Upper lobe of right lung (tissue), 1 donor: ENCODE data around the gene ASPSCR1. TPM values are rescaled to one million over a fixed set of nuclear protein-coding genes. Genes with fewer than 3 reads are reported as not detected.

Source experiments
- ATAC-seq: fragments of 200-7000 bp; cut with Tn5 transposase; one replicate; pipeline ENCODE4 v1.9.1; 2020; ENCODE audit warnings: mild to moderate bottlenecking, moderate library complexity
- DNase-seq: peaks from one replicate; pipeline ENCODE4 v3.0.0-alpha.2; 2020
- H3K27ac ChIP-seq: fragments of 200-600 bp; one replicate; pipeline ENCODE4 v1.8.0; 2022
- H3K27me3 ChIP-seq: fragments of 200-600 bp; one replicate; pipeline ENCODE4 v1.8.0; 2022; ENCODE audit warnings: mild to moderate bottlenecking
- H3K36me3 ChIP-seq: fragments of 200-600 bp; one replicate; pipeline ENCODE4 v1.8.0; 2022
- H3K4me1 ChIP-seq: fragments of 200-600 bp; one replicate; pipeline ENCODE4 v1.8.0; 2022
- H3K4me3 ChIP-seq: fragments of 200-600 bp; one replicate; pipeline ENCODE4 v1.8.0; 2022; ENCODE audit warnings: mild to moderate bottlenecking
- H3K9me3 ChIP-seq: fragments of 200-600 bp; one replicate; pipeline ENCODE4 v1.8.0; 2022
- intact Hi-C: fragments of 100-400 bp; cut with DNase I; formaldehyde crosslinking; loops from one replicate; pipeline ENCODE4 v1.11.0; 2022
- total RNA-seq: library from RNA; stranded (reverse); fragmentation: NEBNext Ultra II Directional; extraction: Animal tissue kit (Norgen Biotek cat#: 25700); gene quantifications from one replicate; pipeline ENCODE4 v1.2.1, GENCODE V29; 2021
- TF ChIP-seq, protein P1 (sequence below): fragments of 200-600 bp; IDR thresholded peaks from one replicate; pipeline ENCODE4 v1.8.0; 2022; ENCODE audit warnings: antibody characterized with exemption
- donor health status: DM: no; HTN: yes; CAD: no; lungs with severe emphysema.

The ASPSCR1 gene
- total RNA-seq, 1 donor from 2014 or later: 50.3 TPM

DNA sequence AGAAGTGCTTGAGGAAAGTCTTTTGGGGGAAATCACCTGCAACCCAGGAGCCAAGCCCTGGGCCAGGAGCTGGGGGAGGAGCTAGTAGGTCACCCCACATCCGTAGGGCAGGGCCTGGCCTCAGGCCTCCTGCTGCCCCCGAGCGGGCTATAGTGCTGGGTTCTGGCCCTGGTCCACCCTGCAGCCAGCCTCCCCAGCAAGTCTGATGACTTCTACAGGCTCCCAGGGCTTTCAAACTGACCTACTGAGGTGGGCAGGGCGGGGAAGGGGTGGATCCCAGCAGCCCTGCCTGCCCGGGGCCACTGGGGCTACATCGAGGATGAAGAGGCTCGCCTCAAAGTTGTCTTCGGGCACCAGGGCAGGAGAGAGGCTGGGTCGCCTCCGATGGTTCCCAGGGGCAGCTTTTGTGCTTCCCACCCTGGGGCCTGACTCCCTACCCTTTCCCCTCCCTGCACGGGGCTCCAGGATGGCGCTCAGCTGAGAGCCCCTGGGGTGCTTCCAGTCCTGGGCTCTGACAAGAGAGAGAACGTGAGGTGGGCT, 40.3 kb downstream of the ASPSCR1 start:
- peak; percentile 16 for ATAC-seq
- Histone ChIP-seq H3K27ac (no peak overlapping the region), H3K27me3 (no peaks in the 10 kb centered on the region), H3K36me3 (no peaks in the 10 kb centered on the region), H3K9me3 (no peaks in the 10 kb centered on the region), H3K4me1 (peaks cover 10% of the 10 kb centered on the region), H3K4me3 (no peak overlapping the region)
- intact Hi-C loops: no loop called here
- no peak for DNase-seq
- TF ChIP-seq, protein P1, sequence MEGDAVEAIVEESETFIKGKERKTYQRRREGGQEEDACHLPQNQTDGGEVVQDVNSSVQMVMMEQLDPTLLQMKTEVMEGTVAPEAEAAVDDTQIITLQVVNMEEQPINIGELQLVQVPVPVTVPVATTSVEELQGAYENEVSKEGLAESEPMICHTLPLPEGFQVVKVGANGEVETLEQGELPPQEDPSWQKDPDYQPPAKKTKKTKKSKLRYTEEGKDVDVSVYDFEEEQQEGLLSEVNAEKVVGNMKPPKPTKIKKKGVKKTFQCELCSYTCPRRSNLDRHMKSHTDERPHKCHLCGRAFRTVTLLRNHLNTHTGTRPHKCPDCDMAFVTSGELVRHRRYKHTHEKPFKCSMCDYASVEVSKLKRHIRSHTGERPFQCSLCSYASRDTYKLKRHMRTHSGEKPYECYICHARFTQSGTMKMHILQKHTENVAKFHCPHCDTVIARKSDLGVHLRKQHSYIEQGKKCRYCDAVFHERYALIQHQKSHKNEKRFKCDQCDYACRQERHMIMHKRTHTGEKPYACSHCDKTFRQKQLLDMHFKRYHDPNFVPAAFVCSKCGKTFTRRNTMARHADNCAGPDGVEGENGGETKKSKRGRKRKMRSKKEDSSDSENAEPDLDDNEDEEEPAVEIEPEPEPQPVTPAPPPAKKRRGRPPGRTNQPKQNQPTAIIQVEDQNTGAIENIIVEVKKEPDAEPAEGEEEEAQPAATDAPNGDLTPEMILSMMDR: no peak

DNA sequence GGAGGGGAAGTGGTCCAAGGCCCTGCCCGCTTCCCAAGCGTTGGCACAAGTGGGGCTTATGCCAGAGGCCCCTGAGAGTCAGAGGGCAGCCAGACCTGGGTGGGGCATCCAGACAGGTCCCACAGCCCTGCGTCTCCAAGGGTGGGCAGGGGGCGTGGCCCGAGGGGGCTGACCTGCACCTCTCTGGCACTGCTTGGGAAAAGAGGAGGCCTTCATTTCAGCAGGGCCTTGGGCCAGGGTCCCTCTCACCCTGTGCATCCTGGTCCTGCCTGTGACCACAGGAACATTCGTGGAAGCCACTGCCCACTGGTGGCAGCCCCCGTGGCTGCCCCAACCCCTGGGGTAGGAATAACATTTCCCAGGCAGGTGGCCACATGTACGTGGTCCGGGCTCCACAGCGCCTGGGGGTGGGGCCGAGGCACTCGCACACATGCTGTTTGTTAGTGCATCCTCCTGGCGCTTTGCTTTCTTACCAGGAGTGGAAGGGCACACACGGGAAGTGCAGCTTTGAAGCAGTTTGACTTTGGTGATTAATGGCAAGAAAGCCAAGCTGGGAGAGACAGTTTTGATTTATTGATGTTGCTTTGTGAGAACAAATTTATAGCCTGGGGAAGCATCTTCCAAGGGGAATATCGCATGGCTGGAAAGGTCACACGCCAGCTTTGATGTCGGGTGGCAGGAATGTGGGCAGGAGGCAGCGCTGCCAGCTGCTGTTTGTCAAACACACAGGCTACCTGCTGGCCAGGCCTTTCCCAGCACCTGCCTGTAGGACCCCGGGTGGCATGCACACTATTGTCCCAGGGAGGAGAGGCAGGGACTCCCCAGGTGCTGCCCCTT, 40.9 kb downstream of the ASPSCR1 start:
- no peak for DNase-seq
- intact Hi-C loops: no loop called here
- Histone ChIP-seq H3K36me3 (no peaks in the 10 kb centered on the region), H3K27ac (no peak overlapping the region), H3K27me3 (no peaks in the 10 kb centered on the region), H3K4me1 (peaks cover 10% of the 10 kb centered on the region), H3K9me3 (no peaks in the 10 kb centered on the region), H3K4me3 (no peak overlapping the region)
- no peak for ATAC-seq
- TF ChIP-seq, protein P1: no peak

DNA sequence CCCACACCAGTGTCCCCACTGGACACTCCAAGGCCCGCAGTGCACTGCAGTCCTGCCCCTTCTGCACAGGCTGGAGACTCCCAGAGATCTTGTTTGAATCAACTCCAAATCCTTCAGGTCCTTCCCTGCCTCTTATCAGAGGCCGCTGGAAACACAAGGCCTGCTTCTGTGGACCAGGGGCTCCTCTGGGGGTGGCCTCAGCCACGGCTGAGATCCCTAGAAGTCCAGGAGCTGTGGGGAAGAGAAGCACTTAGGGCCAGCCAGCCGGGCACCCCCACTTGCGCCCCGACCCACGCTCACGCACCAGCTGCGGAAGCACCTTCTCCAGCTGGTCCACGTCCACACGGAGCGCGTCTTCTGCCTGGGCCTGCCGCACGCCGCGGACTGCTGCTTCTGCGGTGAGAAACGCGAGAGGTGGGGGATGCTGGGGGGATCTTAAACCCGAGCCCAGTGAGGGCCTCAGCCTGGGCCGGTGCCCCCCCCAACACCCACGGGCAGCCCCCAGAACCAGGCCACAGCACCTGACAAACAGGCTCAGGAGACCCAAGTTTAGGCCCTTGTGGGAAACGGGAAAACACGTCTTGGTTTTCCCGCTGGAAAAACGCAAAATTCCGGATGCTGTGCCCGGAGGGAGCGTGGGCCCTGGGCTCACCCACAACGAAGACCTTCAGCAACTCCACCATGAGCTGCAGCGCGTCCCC, 41.7 kb downstream of the ASPSCR1 start:
- no peak overlapping the region for H3K27ac ChIP-seq
- H3K27me3 ChIP-seq: no peaks in the 10 kb centered on the region
- TF ChIP-seq, protein P1: no peak
- ATAC-seq (no peak), DNase-seq (no peak)
- peaks cover 16% of the 10 kb centered on the region for H3K4me1 ChIP-seq
- no peak overlapping the region for H3K4me3 ChIP-seq
- H3K9me3 ChIP-seq: no peaks in the 10 kb centered on the region
- intact Hi-C loops: no loop called here
- no peaks in the 10 kb centered on the region for H3K36me3 ChIP-seq

DNA sequence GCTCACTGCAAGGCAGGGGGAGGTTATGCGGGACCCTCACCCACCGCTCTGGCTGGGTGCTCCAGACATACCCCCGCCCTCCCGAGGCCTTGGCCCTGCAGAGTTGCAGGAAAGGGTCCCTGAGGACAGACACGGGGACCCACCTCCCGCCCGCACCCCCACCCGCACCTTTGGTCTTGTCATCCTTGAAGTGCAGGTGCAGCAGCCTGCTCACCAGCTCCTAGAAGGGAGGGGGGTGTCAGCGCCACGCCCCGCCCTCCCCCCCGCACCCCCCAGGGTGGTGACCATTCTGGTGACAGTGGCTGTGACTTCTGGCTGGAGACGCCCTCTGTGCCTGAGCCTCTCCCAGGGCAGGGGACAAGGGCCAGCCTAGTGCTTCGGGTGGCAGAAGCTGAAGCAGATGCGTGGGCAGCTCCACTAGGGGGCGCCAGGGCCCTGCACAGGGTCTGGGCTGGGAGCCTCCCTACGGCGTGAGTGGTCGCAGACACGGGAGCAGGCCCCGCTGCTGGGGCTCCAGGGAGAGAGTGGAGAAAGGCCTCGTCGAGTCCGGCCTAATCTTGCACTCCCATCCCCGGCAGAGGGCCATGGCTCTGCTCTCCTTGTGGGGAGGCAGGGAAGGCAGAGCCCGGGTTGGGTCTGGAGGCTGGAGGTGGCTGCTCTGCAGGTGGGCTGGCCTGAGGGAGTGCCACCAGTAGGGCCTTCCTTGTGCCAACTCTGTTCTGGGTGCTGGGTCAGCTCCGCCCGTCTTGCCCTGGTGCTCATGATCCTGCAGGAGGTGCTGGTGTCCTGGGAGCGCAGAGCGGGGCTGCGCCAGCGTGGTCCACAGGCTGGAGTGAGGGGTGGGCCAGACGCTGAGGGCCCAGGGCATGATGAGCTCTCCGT, 42.5 kb downstream of the ASPSCR1 start:
- H3K9me3 ChIP-seq: no peaks in the 10 kb centered on the region
- DNase-seq: peak; percentile 84
- no peaks in the 10 kb centered on the region for H3K36me3 ChIP-seq
- no peak for ATAC-seq
- intact Hi-C loops: loop anchor here (2.0 kb wide), 1 partner anchor 61 kb away; no protein-coding TSS in a partner anchor
- peaks cover 20% of the 10 kb centered on the region for H3K4me1 ChIP-seq
- H3K27ac ChIP-seq: no peak overlapping the region
- H3K27me3 ChIP-seq: no peaks in the 10 kb centered on the region
- no peak overlapping the region for H3K4me3 ChIP-seq
- TF ChIP-seq, protein P1: peak; percentile 72

DNA sequence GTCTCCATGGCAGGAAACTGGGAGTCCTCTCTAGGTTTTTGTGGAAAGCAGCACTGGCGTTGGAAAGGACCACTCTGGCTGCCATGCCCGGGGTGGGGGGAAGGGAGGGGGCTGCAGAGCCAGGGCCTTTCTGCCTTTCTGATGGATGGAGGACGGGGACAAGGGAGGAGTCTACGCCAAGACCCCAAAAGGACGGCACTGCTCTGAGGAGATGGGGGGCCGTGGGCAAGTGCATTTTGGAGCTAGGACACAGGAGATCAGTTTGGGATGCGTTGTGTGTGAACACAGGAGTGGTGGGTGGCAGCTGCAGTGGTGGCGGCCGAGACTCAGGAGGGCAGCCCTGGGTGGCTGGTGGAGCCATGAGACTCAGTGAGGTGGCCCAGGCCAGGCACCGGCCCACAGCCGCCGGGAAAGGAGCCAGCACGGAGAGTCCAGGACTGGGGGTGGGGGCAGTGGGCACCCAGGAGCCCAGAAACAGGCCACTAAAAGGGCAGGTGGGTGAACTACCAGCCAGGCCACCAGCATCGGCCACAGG, 43.2 kb downstream of the ASPSCR1 start:
- intact Hi-C loops: loop anchor here (2.0 kb wide), 1 partner anchor 62 kb away; no protein-coding TSS in a partner anchor
- no peak for DNase-seq

More for the DNA sequence above, 43.2 kb downstream of the ASPSCR1 start:
- Histone ChIP-seq H3K36me3 (no peaks in the 10 kb centered on the region), H3K4me3 (no peak overlapping the region), H3K4me1 (peaks cover 20% of the 10 kb centered on the region), H3K27ac (no peak overlapping the region), H3K9me3 (no peaks in the 10 kb centered on the region), H3K27me3 (no peaks in the 10 kb centered on the region)
- TF ChIP-seq, protein P1: no peak
- no peak for ATAC-seq
